B cell (primary cell): ENCODE results near the gene KRTAP5-2. TPM values are rescaled to one million over a fixed set of nuclear protein-coding genes. Genes with fewer than 3 reads are reported as not detected.

Experiments used
- ATAC-seq: fragments of 200-7000 bp; cut with Tn5 transposase; one replicate; pipeline ENCODE4 v1.10.0; 2021; ENCODE audit warnings: low read depth, mild to moderate bottlenecking, moderate number of reproducible peaks, moderate library complexity
- CTCF ChIA-PET: fragments of 350-600 bp; sonication (Branson Sonifier 250); formaldehyde crosslinking; loops from one replicate; lab custom pipeline; 2021; ENCODE audit warnings: antibody characterized with exemption, inconsistent platforms; lab: Charles Lee
- POLR2A ChIA-PET: fragments of 350-600 bp; sonication (Branson Sonifier 250); formaldehyde crosslinking; loops from one replicate; lab custom pipeline; 2021; ENCODE audit warnings: antibody characterized with exemption; lab: Charles Lee
- DNase-seq: peaks from one replicate; pipeline ENCODE4 v3.0.0; 2013
- H2AFZ ChIP-seq: 2 replicates; pipeline ENCODE4 v1.6.1; 2012; ENCODE audit warnings: mild to moderate bottlenecking, low read depth, low read length; ENCODE audit not compliant: insufficient read depth, poor library complexity, severe bottlenecking
- H3K27ac ChIP-seq, 2 donors: 1 replicate in 1 of 2; 2 replicates in 1 of 2; pipeline ENCODE4 v1.5.1; 2012 to 2013; ENCODE audit warnings: low read length in 2 of 2, mild to moderate bottlenecking in 2 of 2, moderate library complexity in 1 of 2
- H3K27me3 ChIP-seq, 4 experiments: fragments of 200-600 bp in 1 of 4; sonication (generic) in 1 of 4; replicated peaks in 1 of 4; 1 replicate in 2 of 4; 2 replicates in 2 of 4; pipeline versions ENCODE4 v1.6.1 to v1.7.0; 2013 to 2016; ENCODE audit warnings: low read length in 3 of 4, mild to moderate bottlenecking in 2 of 4, mixed read lengths in 1 of 4, moderate library complexity in 1 of 4; ENCODE audit not compliant: insufficient read depth in 4 of 4, control insufficient read depth in 3 of 4; ENCODE audit errors: control extremely low read depth in 1 of 4
- H3K36me3 ChIP-seq, 2 experiments: replicated peaks in 1 of 2; 1 replicate in 1 of 2; 2 replicates in 1 of 2; pipeline versions ENCODE4 v1.6.1 to v1.7.1; 2013; ENCODE audit warnings: low read length in 1 of 2; ENCODE audit not compliant: insufficient read depth in 2 of 2, control insufficient read depth in 1 of 2; ENCODE audit errors: control extremely low read depth in 1 of 2, extremely low read depth in 1 of 2
- H3K4me1 ChIP-seq, 2 donors: fragments of 200-600 bp in 1 of 2; sonication (generic) in 1 of 2; 1 replicate in 1 of 2; 2 replicates in 1 of 2; pipeline versions ENCODE4 v1.5.1 to v1.6.1; 2013 to 2017; ENCODE audit warnings: low read length in 2 of 2; ENCODE audit not compliant: control insufficient read depth in 2 of 2, insufficient read depth in 2 of 2
- H3K4me2 ChIP-seq: replicated peaks from 2 replicates; pipeline ENCODE3; 2012; ENCODE audit warnings: mild to moderate bottlenecking, low read depth, low read length; ENCODE audit not compliant: poor library complexity, severe bottlenecking
- H3K4me3 ChIP-seq, 5 experiments: fragments of 200-600 bp in 1 of 5; sonication (generic) in 1 of 5; 1 replicate in 3 of 5; 2 replicates in 2 of 5; pipeline versions ENCODE4 v1.5.1 to v1.7.0; 2011 to 2016; ENCODE audit warnings: low read length in 4 of 5, mild to moderate bottlenecking in 4 of 5, low read depth in 2 of 5, control low read depth in 1 of 5, moderate library complexity in 1 of 5; ENCODE audit not compliant: insufficient read depth in 1 of 5; ENCODE audit errors: control extremely low read depth in 1 of 5, extremely low read depth in 1 of 5
- H3K79me2 ChIP-seq: fragments of 200-600 bp; sonication (generic); one replicate; pipeline ENCODE4 v1.6.0; 2016; ENCODE audit warnings: low read length; ENCODE audit not compliant: control insufficient read depth, insufficient read depth
- H3K9ac ChIP-seq: fragments of 200-600 bp; sonication (generic); 2 replicates; pipeline ENCODE4 v1.6.1; 2017; ENCODE audit warnings: mild to moderate bottlenecking, low read length, moderate library complexity
- H3K9me3 ChIP-seq, 3 donors: one replicate each; pipeline versions ENCODE4 v1.6.1 to v1.7.1; 2013; ENCODE audit warnings: low read length in 2 of 3; ENCODE audit not compliant: control insufficient read depth in 2 of 3, insufficient read depth in 1 of 3; ENCODE audit errors: control extremely low read depth in 1 of 3
- H4K20me1 ChIP-seq: 2 replicates; pipeline ENCODE4 v1.6.0; 2012; ENCODE audit warnings: mild to moderate bottlenecking, low read length; ENCODE audit not compliant: insufficient read depth, control insufficient read depth, poor library complexity, severe bottlenecking
- H3K27ac Mint-ChIP-seq: one replicate; pipeline ENCODE4 v1.8.0; 2021; ENCODE audit warnings: mixed read lengths
- H3K27me3 Mint-ChIP-seq: one replicate; pipeline ENCODE4 v1.8.0; 2021; ENCODE audit warnings: mixed read lengths
- H3K4me1 Mint-ChIP-seq: one replicate; pipeline ENCODE4 v1.8.0; 2021; ENCODE audit warnings: mixed read lengths
- H3K4me3 Mint-ChIP-seq: one replicate; pipeline ENCODE4 v1.8.0; 2021; ENCODE audit warnings: mixed read lengths
- H3K9me3 Mint-ChIP-seq: one replicate; pipeline ENCODE4 v1.8.0; 2022; ENCODE audit warnings: mixed read lengths; ENCODE audit not compliant: insufficient read depth
- CTCF ChIP-seq: fragments of 200-600 bp; IDR thresholded peaks from one replicate; pipeline ENCODE4 v1.8.0; 2022; ENCODE audit warnings: antibody characterized with exemption, mild to moderate bottlenecking
- EZH2 ChIP-seq: IDR thresholded peaks from 2 replicates; pipeline ENCODE4 v1.6.1; 2012; ENCODE audit warnings: borderline replicate concordance, low read depth, mild to moderate bottlenecking, moderate library complexity, low read length; ENCODE audit not compliant: insufficient read depth, poor library complexity, severe bottlenecking
- WGBS: methylation state at CpG from one replicate; pipeline ENCODE4 v1.1.5; 2013; ENCODE audit warnings: missing lambda C conversion rate; ENCODE audit not compliant: insufficient coverage; 5-methylcytosine and 5-hydroxymethylcytosine counted together
- intact Hi-C: fragments of 100-400 bp; cut with micrococcal nuclease; formaldehyde crosslinking; loops from one replicate; pipeline ENCODE4 v1.10.0; 2022
- polyA plus RNA-seq: library from polyadenylated mRNA; depleted of rRNA; stranded (reverse); fragments of >200 nt; gene quantifications from 2 replicates; pipeline ENCODE4 v1.2.3, GENCODE V29; 2012
- total RNA-seq, 2 donors: library from RNA; stranded (reverse); fragments of 120-200 nt in 1 of 2; gene quantifications; 1 replicate in 1 of 2; 2 replicates in 1 of 2; pipeline versions ENCODE4 v1.2.3 to v1.2.4, GENCODE V29; 2013 to 2022

KRTAP5-2 gene
- total and polyA plus RNA-seq, 2 donors (not counting 1 experiment from before 2014, with no cell fraction given) = 0.36 TPM; not detected in 1

- H3K27me3 ChIP-seq = peaks cover 0 to 14% (median 6%) of the 10 kb centered on the region in 4 experiments
- H4K20me1 ChIP-seq = no peaks in the 10 kb centered on the region
- DNase-seq (no peak), ATAC-seq (no peak)
- CTCF ChIA-PET = no interaction called here
- Mint-ChIP-seq H3K4me3 (no peak overlapping the region), H3K27ac (no peak overlapping the region), H3K27me3 (peaks cover 50% of the 10 kb centered on the region), H3K4me1 (peaks cover 1% of the 10 kb centered on the region), H3K9me3 (no peaks in the 10 kb centered on the region)
- H3K4me2 ChIP-seq = no peak overlapping the region
- H3K4me1 ChIP-seq = peaks cover 4 to 5% of the 10 kb centered on the region in 2 donors
- no peak overlapping the region for H3K27ac ChIP-seq
- H2AFZ ChIP-seq = no peak overlapping the region
- no peak overlapping the region for H3K9ac ChIP-seq
- H3K9me3 ChIP-seq = no peaks in the 10 kb centered on the region
- H3K4me3 ChIP-seq = no peak overlapping the region
- H3K36me3 ChIP-seq = no peaks in the 10 kb centered on the region
- no peaks in the 10 kb centered on the region for H3K79me2 ChIP-seq
- no peak for TF ChIP-seq CTCF
- intact Hi-C loops = no loop called here
- WGBS = 87% methylated on average over 10 of the region's 10 CpGs
- POLR2A ChIA-PET = no interaction called here
These were observed 35.8 kb upstream of the KRTAP5-2 start for GRCh38 chr11:1633864-1634263.

GRCh38 chr11:1632053-1632714 is 34.1 kb upstream of the KRTAP5-2 start:
- ChIA-PET CTCF (interaction anchor here (0.8 to 6.3 kb wide), 7 partner anchors 8 to 201 kb away, joined by 3 to 25 read pairs (median 4); no protein-coding TSS in a partner anchor), POLR2A (interaction anchor here (0.7 kb wide), 1 partner anchor 1076 kb away, joined by 3 read pairs; no protein-coding TSS in a partner anchor)
- H3K27me3 Mint-ChIP-seq = peaks cover 57% of the 10 kb centered on the region
- Histone ChIP-seq H3K36me3 (no peaks in the 10 kb centered on the region), H3K27me3 (peaks cover 0 to 22% (median 6%) of the 10 kb centered on the region in 4 experiments), H3K9ac (no peak overlapping the region), H3K4me1 (peaks cover 7 to 8% of the 10 kb centered on the region in 2 donors), H3K4me2 (no peak overlapping the region), H3K9me3 (no peaks in the 10 kb centered on the region), H4K20me1 (no peaks in the 10 kb centered on the region), H3K4me3 (no peak overlapping the region), H2AFZ (no peak overlapping the region), H3K79me2 (no peaks in the 10 kb centered on the region), H3K27ac (no peak overlapping the region)
- WGBS = 65% methylated on average over 10 of the region's 11 CpGs
- no peaks in the 10 kb centered on the region for H3K9me3 Mint-ChIP-seq
- no peak overlapping the region for H3K27ac Mint-ChIP-seq
- no peak overlapping the region for H3K4me3 Mint-ChIP-seq
- DNase-seq (no peak), ATAC-seq (no peak)
- peaks cover 3% of the 10 kb centered on the region for H3K4me1 Mint-ChIP-seq
- intact Hi-C loops = no loop called here
- no peak for TF ChIP-seq CTCF
- TF ChIP-seq EZH2 = no peak
